Vagina (tissue), 2 donors: ENCODE results near the gene PURA. TPM values are rescaled to one million over a fixed set of nuclear protein-coding genes. Genes with fewer than 3 reads are reported as not detected.
"Not testable (repeated sequence)": the region's sequence is repeated elsewhere in the genome, so short reads cannot be mapped to it uniquely, and the experiment has no call there.

Experiments
- DNase-seq, 2 donors: peaks; one replicate each; pipeline ENCODE4 v3.0.0-alpha.2; 2017; ENCODE audit errors: extremely low spot score in 2 of 2
- H3K27ac ChIP-seq: fragments of 200-600 bp; sonication (generic); one replicate; pipeline ENCODE4 v1.5.1; 2019
- H3K27me3 ChIP-seq: fragments of 200-600 bp; sonication (generic); one replicate; pipeline ENCODE4 v1.5.1; 2019
- H3K36me3 ChIP-seq, 2 donors: fragments of 200-600 bp; sonication (generic); one replicate each; pipeline ENCODE4 v1.5.1; 2017 to 2019
- H3K4me1 ChIP-seq: fragments of 200-600 bp; sonication (generic); one replicate; pipeline ENCODE4 v1.5.1; 2019
- H3K4me3 ChIP-seq, 2 donors: fragments of 200-600 bp; sonication (generic); 1 replicate in 1 of 2; 2 replicates in 1 of 2; pipeline ENCODE4 v1.5.1; 2016 to 2019
- H3K9me3 ChIP-seq: fragments of 200-600 bp; sonication (generic); one replicate; pipeline ENCODE4 v1.5.1; 2019
- POLR2A ChIP-seq, 2 donors: fragments of 450-650 bp; IDR thresholded peaks; one replicate each; pipeline ENCODE4 v1.6.1; 2017; ENCODE audit warnings: antibody characterized with exemption in 2 of 2, mild to moderate bottlenecking in 2 of 2, moderate library complexity in 2 of 2
- POLR2AphosphoS5 ChIP-seq, 2 donors: sonication (generic); formaldehyde crosslinking; IDR thresholded peaks; one replicate each; pipeline ENCODE4 v1.9.0; 2017; ENCODE audit warnings: antibody characterized with exemption in 2 of 2, mild to moderate bottlenecking in 2 of 2, low read depth in 1 of 2; ENCODE audit not compliant: insufficient read depth in 1 of 2
- intact Hi-C: fragments of 100-400 bp; cut with DNase I; formaldehyde crosslinking; loops from one replicate; pipeline ENCODE4 v1.15.1; 2023
- total RNA-seq: library from RNA; depleted of rRNA; stranded (reverse); fragments of >200 nt; gene quantifications from one replicate; pipeline ENCODE4 v1.2.3, GENCODE V29; 2016
- TF ChIP-seq, protein P1 (sequence below), 3 experiments: fragments of 450-650 bp in 2 of 3; fragments of 200-600 bp in 1 of 3; sonication (generic) in 1 of 3; IDR thresholded peaks; one replicate each; pipeline ENCODE4 v1.5.1; 2017 to 2019; ENCODE audit warnings: antibody characterized with exemption in 3 of 3, mild to moderate bottlenecking in 2 of 3, moderate library complexity in 2 of 3

The PURA gene
- total RNA-seq, 1 donor from 2014 or later: 29.7 TPM

DNA sequence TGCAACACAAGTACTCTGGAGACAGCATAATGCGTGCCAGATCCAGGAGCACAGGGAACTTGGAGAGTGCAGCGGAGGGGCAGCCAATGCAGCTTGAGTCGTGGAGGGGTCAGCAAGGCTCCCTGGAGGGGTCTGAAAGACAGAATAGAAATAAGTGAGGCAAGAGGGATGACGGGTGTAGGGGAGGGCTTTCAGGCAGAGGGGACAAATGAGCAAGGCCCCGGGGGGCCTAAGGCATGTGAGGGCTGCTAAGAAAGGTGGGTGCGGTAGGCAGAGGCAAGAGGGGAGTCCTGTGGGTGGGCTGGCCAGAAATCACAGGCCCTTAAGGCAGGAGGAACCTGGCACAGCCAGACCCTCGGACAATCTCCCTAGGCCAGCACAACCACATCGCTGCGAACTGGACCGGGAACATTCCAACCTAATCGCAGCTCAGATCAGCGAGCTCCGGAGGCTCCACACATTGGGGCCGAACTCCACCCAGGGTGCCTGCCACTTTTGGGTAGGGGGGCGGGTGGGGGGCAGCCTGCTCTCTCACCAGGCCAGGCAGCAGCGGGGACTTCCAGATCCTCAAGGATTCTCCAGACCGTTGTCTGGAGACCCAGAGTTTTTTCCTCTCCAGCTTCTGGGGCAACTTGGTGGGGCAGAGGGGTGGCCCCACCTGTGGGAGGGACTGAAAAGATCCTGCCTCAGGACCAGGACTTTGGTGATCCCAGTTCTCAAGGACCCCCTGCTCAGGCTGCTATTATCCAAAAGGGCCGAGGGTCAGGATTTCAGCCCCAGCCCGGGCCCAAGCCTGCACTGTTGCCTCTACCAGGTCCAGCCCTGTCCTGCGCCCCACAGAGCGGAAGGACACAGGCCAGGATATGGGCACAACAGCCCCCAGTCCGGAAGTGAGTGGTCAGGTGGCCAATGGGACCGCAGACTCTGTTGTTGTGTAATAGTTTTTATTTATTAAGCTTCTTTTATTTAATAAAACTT lies 38.4 kb downstream of the PURA start:
- intact Hi-C loops: no loop called here
- Histone ChIP-seq H3K4me3 (no peak overlapping the region), H3K36me3 (no peaks in the 10 kb centered on the region), H3K9me3 (no peaks in the 10 kb centered on the region), H3K27me3 (no peaks in the 10 kb centered on the region), H3K27ac (no peak overlapping the region), H3K4me1 (peaks cover 6% of the 10 kb centered on the region)
- DNase-seq: no peak
- TF ChIP-seq POLR2AphosphoS5 (IDR thresholded peaks at IDR 0.05; ENCODE audit: insufficient read depth in 1 of 2, low read depth in 1 of 2) (no peak), POLR2A (IDR thresholded peaks at IDR 0.05) (no peak)
- TF ChIP-seq, protein P1, sequence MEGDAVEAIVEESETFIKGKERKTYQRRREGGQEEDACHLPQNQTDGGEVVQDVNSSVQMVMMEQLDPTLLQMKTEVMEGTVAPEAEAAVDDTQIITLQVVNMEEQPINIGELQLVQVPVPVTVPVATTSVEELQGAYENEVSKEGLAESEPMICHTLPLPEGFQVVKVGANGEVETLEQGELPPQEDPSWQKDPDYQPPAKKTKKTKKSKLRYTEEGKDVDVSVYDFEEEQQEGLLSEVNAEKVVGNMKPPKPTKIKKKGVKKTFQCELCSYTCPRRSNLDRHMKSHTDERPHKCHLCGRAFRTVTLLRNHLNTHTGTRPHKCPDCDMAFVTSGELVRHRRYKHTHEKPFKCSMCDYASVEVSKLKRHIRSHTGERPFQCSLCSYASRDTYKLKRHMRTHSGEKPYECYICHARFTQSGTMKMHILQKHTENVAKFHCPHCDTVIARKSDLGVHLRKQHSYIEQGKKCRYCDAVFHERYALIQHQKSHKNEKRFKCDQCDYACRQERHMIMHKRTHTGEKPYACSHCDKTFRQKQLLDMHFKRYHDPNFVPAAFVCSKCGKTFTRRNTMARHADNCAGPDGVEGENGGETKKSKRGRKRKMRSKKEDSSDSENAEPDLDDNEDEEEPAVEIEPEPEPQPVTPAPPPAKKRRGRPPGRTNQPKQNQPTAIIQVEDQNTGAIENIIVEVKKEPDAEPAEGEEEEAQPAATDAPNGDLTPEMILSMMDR (IDR thresholded peaks at IDR 0.05): no peak

DNA sequence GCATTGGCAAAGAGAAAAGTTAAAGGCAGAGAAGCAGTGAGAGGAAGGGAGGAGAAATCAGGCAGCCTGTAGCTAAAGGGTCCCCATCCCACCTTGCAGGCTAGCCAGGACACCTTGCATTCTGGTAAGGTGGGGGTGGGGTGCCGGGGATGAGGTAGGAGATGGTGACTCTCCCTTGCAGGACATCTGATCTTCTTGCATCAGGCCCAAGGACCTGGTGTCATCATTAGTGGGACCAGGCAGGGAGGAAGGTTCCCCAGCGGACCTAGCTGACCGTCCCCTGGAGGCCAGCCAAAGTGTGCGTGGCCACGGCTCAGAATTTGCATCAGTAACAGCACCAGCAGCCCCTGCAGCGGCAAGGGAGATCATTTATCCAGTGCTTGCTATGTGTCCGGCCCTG lies 39.3 kb downstream of the PURA start:
- Histone ChIP-seq H3K27me3 (no peaks in the 10 kb centered on the region), H3K4me3 (no peak overlapping the region), H3K4me1 (peaks cover 6% of the 10 kb centered on the region), H3K36me3 (no peaks in the 10 kb centered on the region), H3K27ac (no peak overlapping the region), H3K9me3 (no peaks in the 10 kb centered on the region)
- intact Hi-C loops: no loop called here
- TF ChIP-seq, protein P1 (IDR thresholded peaks at IDR 0.05): no peak
- TF ChIP-seq POLR2AphosphoS5 (IDR thresholded peaks at IDR 0.05; ENCODE audit: insufficient read depth in 1 of 2, low read depth in 1 of 2): no peak
- TF ChIP-seq POLR2A (IDR thresholded peaks at IDR 0.05): no peak
- DNase-seq: no peak

DNA sequence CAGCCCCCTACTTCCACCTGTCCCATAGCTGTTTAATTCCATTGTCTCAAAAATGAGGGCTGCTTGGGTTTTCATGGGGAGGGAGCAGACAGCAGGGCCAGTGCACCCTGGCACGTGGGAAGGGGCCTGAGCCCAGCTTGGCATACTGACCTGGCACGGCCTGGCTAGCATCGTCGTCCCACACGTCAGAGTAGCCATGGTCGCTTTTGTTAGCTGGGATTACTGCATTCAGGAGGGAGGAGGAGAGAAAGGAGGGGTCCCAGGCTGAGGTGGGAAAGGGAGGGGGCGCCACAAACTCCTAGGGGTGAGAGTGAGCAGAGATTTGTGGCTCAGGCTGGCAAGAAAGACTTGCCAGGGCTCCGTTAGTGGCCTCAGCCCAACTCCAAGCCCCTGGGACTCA lies 40.0 kb downstream of the PURA start:
- intact Hi-C loops: no loop called here
- Histone ChIP-seq H3K4me3 (no peak overlapping the region), H3K27me3 (no peaks in the 10 kb centered on the region), H3K9me3 (no peaks in the 10 kb centered on the region), H3K36me3 (no peaks in the 10 kb centered on the region), H3K4me1 (peaks cover 6% of the 10 kb centered on the region), H3K27ac (no peak overlapping the region)
- TF ChIP-seq POLR2A (IDR thresholded peaks at IDR 0.05) (no peak), POLR2AphosphoS5 (IDR thresholded peaks at IDR 0.05; ENCODE audit: insufficient read depth in 1 of 2, low read depth in 1 of 2) (no peak)
- TF ChIP-seq, protein P1 (IDR thresholded peaks at IDR 0.05): no peak
- no peak for DNase-seq

DNA sequence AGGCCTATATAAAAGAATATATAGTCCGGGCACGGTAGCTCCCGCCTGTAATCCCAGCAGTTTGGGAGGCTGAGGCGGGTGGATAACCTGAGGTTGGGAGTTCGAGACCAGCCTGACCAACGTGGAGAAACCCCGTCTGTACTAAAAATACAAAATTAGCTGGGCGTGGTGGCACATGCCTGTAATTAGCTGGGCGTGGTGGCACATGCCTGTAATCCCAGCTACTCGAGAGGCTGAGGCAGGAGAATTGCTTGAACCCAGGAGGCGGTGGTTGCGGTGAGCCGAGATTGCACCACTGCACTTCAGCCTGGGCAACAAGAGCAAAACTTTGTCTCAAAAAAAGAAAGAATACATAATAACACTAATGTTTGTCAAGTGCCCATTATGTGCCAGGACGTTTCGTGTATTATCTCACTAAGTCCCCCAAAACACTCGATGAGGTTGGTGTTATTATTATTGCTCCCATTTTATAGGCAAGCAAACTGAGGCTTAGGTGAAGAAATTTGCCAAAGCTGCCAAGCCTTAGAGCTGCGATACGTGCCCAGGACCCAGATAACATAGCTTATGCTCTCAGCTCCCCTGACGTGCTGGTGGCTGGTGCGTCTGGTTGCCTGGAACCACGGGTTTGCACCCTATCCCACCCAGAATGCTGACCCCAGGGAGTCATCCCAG lies 40.9 kb downstream of the PURA start:
- H3K4me1 ChIP-seq, H3K4me3 ChIP-seq, H3K36me3 ChIP-seq, intact Hi-C loops, DNase-seq, H3K9me3 ChIP-seq, H3K27me3 ChIP-seq, H3K27ac ChIP-seq: not testable (repeated sequence)

DNA sequence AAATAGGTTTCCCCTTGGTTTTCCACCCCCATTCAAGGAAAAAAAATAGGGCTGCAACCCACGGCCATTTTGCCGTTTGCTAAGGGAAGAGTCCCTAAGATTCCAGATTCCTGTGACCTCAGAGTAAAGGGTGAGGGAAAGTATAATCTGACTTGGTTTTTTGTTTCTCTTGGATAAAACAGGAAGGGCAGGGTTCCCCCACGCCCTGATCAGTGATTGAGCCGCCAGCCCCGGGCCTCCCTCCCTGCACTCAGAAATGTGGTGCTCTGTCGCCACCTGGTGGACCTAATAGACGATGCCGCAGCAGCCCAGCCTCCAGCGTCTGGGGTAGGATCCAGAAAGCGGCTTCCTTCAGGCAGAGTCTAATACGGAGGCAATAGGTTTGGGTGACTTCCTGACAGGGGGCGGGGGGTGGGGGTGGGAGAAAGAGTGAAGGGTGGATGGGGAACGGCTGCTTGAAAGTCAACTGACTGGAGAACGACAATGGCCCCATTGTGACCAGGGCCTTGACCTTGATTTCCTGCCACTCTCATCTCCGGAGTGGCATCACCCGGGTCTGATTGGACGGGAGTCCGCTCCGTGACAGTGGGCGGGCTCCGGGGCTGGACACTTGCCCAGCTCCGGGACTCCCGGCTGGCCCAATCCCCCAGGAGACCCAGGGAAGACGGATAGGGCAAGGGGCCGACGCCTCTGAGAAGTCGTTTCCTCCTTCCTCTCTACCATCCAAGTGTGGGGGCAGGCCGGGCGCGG lies 43.3 kb downstream of the PURA start:
- TF ChIP-seq, protein P1 (IDR thresholded peaks at IDR 0.05): peak; percentile 84 to 88 (median 87)
- TF ChIP-seq POLR2AphosphoS5 (IDR thresholded peaks at IDR 0.05; ENCODE audit: insufficient read depth in 1 of 2, low read depth in 1 of 2): peak in 1 of 2 donors; percentile 52
- TF ChIP-seq POLR2A (IDR thresholded peaks at IDR 0.05): no peak
- peak overlapping the region; percentile 30 to 49 for H3K4me3 ChIP-seq
- no peak for DNase-seq
- intact Hi-C loops: loop anchor here (2.0 kb wide), 1 partner anchor 84 kb away; no protein-coding TSS in a partner anchor
- H3K9me3 ChIP-seq: no peaks in the 10 kb centered on the region
- H3K27ac ChIP-seq: peak overlapping the region; percentile 68
- H3K36me3 ChIP-seq: no peaks in the 10 kb centered on the region
- no peaks in the 10 kb centered on the region for H3K27me3 ChIP-seq
- peaks cover 6% of the 10 kb centered on the region for H3K4me1 ChIP-seq
